Stimulated activated CD8-positive, alpha-beta memory T cell treated with anti-CD3 and anti-CD28 coated beads, Interleukin-15, amount 100 ng/mL, for 48 hours (primary cell): ENCODE results near the gene OR6M1.

Source experiments
- DNase-seq, 2 donors: peaks; one replicate each; pipeline ENCODE4 v3.0.0-alpha.2; 2020; ENCODE audit warnings: low read depth in 2 of 2

Gene OR6M1

DNA sequence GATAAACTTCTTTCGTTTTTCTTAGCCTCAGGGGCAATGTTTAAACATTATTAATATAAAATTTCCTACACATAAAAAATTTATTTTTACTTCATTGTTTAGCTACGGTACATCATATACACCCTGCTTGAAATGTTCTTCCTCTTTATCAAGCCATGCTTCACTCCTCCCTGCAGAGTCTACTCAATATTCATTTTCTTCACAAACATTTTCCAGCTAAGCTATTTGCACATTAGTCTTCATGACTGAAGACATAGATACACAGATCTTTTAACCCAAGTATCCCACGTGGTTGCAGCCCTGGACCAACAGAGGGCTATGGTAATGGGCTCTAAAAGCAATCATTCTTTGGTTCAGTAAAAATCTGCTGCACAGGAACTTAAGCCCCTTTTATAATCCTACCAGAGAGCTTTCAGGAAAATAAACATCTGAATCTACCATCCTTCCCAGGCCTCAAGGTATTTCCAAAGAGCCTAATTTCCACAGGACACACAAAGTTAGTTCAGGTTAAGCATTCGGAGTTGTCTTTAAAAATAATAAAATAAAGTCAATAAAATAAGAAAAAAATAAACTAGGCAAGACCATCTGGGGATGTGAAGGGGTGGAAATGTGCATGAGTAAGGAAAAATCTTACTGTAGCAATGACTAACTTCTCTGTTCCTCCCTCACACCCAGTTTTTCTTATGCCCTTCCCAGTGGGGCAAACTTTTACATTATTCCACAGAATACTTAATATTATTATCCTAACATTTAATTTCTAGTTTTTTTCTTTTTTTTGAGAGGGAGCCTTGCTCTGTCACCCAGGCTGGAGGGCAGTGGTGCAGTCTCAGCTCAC lies 30.2 kb downstream of the OR6M1 start:
- no peak for DNase-seq

DNA sequence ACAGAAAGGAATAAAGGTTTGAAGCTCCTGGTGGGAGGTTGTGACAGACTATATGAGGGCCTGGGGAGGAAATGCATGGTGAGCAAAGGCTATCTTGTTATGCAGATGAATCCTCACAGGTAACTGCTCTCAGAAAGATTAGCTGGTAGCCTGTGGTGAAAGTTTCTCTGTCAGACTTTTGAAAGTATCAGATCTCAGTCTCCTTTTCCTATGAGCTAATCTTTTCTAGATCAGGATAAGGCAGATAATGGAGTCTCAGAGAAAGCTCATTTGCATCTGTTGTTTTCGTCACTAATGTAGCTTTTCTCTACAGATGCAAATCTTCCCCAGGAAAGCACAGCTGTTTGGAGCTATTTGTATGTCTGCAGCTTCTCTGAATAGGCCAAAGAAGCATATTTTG lies 30.9 kb downstream of the OR6M1 start:
- no peak for DNase-seq

DNA sequence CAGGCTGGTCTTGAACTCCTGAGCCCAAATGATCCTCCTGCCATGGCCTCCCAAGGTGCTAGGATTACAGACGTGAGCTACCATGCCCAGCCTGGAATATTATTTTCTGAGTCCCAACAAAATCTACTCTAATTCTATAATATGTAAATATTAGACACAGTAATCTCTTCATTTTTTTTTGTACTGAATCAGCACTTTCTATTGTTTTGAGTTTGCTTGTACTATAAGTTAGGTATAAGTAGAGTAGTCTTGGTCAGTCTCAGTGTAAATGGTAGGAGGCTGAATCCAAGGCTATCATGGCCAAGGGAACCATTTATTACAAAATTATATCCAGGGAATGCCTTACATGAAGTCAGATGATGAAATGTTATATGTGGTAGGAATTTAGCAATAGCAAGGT lies 32.2 kb downstream of the OR6M1 start:
- no peak for DNase-seq

DNA sequence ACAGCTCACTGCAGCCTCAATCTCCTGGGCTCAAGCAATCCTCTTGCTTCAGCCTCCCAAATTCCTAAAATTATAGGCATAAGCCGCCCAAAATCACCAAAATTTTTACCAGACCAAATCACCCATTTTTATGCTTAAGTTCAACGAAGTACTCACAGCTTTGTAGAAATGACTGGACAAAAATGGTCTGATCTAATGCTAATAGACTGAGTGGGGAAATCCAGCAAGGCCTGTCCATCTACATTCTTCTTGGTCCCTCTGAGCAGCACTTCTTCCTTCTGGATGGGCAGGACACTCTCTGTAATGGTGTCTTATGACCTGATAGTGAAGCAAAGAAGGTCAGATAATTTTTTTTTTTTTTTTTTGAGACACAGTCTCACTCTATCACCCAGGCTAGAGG lies 33.1 kb downstream of the OR6M1 start:
- no peak for DNase-seq

DNA sequence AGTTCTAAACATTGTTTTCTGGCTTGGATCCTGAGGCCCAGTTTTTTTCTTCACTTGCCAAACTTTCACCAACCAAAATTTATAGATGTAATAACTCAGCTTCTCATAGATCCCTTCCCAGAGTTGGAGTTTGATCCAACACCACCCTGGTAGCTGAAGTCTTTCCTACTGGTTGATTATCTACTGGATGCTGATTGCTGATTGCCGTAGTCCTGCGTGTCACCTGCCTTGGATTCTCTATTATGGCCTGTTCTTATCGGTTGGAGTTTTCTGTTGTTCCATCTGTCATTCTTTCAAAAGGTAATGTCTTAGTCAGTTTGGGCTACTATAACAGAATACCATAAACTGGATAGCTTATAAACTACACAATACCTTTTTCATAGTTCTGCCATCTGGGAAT lies 34.5 kb downstream of the OR6M1 start:
- no peak for DNase-seq

DNA sequence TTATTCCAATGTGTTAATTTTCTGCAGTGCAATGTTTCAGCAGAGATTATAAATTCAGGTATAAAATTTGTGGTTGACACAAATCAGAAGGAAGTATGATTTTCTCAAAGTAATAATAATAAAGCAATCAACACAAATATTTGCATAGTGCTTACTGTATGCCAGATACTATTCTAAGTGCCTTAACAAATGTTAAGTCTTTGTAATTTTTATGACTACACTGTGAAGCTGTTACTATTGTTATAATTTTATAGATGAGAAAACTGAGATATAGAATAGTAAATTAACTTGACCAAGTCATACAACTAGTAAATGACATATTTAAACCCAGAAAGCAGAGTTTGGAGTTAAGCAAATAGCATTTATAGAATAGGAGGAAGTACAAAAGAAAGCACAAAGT lies 35.4 kb downstream of the OR6M1 start:
- no peak for DNase-seq

DNA sequence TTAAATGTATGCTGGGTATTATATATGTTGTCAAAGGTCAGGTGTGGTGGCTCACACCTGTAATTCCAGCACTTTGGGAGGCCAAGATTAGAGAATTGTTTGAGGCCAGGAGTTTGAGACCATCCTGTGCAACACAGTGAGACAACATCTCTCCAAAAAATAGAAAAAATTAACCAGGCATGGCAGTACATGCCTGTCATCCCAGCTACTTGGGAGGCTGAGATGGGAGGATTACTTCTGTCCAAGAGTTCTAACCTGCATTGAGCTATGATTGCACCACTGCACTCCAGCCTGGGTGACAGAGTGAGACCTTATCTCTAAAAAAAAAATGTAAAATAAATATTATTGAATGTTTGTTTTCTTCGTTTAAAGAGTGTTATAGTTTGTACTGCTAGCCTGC lies 40.5 kb downstream of the OR6M1 start:
- DNase-seq, result no peak

DNA sequence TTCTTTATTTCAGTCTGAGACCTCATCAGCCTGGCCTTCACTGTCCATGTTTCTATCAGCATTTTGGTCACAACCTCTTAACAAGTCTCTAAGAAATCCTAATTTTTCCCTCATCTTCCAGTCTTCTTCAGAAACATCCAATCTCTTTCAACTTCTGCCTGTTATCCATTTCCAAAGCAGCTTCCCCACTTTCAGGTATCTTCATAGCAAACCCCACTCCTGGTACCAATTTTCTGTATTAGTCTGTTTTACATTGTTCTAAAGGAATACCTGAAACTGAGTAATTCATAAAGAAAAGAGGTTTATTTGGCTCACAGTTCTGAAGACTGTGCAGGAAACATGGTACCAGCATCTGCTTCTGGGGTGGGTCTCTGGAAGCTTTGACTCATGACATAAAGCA lies 43.7 kb downstream of the OR6M1 start:
- no peak for DNase-seq

DNA sequence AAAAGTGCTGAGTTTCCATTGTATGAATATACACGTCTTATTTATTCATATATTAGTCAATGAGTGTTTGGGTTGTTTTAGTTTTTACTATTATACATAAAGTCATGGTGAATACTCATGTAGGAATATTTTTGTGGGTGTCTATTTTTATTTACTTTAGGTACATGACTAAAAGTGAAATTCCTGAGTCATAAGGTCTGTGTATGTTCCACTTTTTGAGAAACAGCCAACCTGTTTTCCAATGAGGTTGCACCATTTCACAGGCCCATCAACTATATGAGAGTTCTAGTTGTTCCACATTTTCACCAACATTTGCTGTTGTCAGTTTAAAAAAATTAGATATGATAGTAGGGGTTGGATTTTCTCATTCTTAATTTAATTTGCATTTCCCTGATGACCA lies 45.3 kb downstream of the OR6M1 start:
- DNase-seq, result no peak

DNA sequence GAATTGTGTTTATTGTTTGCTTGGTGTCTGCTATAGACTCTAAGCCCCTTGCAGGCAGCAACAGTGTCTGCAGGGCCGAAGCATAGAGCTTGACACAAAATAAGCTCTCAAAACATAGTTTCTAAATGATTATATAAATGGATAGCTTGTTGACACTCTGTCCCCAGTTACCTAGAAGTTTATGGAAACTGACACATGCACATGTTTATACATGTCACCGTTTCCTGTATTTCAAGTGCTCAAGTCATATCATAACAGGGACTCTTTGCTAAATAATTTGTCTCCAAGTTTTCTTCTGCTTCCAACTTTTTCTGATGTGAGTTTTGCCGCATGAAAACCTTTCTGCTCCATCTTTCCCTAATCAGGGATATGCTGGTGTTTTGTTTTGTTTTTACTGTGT lies 48.2 kb downstream of the OR6M1 start:
- no peak for DNase-seq

DNA sequence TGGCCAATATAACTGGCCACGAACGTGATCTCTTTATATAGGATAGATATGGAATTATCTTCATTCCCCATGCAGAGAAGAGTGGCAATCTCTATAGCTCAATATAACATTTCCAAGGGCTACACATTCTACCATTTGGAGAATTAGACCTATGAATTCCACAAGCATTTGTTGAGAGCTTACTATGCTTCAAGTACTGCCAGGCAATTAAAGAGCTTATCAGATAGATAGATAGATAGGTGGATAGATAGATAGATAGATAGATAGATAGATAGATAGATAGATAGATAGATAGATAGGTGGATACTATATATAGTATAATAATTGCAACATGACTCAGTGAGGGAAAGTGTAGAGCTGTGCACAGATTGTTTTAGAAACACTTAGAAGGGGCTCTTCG lies 50.3 kb downstream of the OR6M1 start:
- DNase-seq, result no peak
